IPS-11a (cell line): Measurements from ENCODE around the gene MRPL42.
"Not testable (repeated sequence)": the region's sequence is repeated elsewhere in the genome, so short reads cannot be mapped to it uniquely, and the experiment has no call there.

Experiments
- H3K4me3 ChIP-seq: one replicate; pipeline ENCODE4 v1.5.1; 2013; ENCODE audit warnings: low read depth, low read length, control low read depth

Gene MRPL42

DNA sequence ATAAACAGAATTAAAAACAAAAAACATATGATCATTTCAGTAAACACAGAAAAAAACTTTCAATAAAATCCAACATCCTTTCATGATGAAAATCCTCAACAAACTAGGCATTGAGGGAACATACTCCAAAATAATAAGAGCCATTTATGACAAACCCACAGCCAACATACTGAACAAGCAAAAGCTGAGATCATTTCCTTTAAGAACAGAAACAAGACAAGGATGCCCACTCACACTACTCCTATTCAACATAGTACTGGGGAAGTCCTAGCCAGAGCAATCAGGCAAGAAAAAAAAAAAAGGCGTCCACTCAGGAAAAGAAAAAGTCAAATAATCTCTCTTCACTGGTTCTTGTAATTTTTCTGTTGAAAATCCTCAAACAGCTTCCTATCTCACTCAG lies 30.1 kb downstream of the MRPL42 start:
- H3K4me3 ChIP-seq, result no peak overlapping the region

DNA sequence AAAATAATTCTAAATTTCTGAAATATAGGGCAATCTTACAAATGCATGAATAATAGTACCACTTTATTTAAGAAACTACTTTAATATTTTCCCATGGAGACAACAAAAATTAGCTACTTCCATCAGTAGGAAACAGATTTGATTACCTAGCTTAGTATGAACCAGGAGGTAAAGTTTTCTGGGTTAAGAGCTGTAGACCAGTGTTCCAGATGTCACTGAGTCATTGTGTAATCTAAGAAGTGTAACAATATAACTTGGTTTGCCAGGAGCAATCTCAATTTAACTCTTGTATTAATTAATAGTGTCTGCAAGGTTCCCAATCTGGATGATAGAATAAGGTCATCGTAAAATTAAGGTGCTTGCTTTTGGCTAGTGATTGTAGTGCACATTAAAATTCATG lies 31.5 kb downstream of the MRPL42 start:
- not testable (repeated sequence) for H3K4me3 ChIP-seq

DNA sequence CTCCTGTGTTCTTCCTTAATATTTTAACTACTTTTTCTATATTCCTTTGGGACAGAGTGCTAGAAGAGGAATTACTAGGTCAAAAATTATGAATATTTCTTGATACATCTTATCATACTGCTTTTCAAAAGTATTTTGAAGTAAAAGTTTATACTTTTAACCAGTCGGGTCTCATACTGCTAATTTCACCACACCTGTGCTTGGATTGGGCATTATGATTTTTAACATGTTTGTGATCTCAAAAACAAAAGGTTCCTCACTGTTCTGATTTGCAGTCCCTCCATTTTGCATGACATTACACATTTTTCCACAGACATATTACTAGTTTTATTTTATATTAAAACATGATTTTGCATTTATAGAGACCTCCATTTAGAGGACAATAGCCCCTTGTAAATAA lies 32.9 kb downstream of the MRPL42 start:
- no peak overlapping the region for H3K4me3 ChIP-seq

DNA sequence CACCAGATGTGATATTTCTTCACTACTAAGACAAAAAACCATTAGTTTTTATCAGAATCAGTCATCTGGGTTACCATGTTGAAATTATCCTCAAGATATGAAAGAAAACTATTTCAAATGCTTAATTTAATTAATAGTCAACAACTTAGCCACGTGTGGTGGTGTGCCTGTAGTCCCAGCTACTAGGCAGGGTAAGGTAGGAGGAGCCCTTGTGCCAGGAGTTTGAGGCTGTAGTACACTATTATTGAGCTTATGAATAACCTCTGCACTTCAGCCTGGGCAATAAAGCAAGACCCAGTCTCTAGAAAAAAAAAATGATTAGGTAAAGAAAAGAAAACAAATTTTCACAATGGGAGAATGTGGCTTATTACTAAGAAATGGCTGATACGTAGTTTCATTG lies 33.4 kb downstream of the MRPL42 start:
- no peak overlapping the region for H3K4me3 ChIP-seq

DNA sequence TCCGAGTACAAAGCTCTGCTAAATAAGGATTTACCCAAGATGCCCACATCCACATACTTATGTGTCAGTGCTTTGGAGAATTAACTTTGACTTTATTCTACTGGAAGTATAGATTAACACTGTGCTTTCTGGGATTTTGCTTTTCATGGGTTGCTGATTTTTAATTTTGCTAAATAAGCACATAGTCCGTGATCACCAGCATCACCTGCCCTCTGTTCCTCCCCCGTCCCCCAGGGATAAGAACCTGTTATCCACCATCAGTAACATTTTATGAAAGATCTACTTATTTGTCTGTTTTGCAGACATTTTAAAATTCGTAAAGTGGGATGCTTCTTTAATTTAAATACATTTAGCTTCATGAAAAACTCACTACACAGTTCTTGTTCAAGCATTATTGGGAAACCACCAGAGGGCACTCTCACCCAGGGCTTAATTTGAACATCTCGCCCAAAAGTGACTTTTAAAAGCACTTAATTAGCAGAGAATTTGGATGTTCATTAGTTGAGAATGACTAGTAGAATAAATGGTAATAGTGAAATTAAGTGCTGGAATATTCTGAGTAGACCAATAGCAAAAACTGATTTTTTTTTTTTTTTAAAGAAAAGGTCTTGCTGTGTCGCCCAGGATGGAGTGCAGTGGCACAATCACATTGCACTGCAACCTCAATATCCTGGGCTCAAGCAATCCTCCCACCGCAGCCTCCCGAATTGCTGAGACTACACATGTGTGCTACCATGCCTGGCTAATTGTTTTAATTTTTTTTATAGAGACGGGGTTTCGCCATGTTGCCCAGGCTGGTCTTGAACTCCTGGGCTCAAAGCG lies 35.7 kb downstream of the MRPL42 start:
- H3K4me3 ChIP-seq, result no peak overlapping the region

DNA sequence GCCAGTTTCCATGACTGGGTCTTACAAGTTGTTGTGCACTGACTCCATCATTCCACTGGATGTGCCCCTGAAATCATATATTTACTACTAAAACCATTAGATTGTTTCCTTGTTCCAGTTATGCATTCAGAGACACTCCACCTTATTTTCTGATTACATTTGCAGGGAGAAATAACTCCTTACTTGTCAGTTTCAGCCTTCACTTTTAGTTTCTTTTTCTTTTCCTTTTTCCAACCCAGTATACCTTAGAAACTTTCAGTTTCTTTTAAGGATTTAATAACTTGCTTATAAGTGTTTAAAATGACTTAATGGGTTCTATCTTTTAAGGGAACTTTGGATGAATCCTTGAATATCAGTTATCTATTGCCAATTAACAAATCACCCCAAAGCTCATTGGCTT lies 39.9 kb downstream of the MRPL42 start:
- no peak overlapping the region for H3K4me3 ChIP-seq

DNA sequence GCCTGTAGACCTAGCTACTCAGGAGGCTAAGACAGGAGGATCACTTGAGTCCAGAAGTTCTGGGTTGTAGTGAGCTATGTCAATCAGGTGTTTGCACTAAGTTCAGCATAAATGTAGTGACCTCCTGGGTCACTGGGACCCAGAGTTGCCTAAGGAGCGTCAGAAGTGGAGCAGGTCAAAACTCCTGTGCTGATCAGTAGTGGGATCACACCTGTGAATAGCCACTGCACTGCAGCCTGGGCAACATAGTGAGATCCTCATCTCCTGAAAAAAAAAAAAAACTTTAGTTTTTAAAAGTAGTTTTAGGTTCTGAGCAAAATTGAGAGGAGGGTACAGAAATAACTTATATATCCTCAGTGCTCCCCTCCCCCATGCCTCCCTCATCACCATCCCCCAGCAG lies 42.2 kb downstream of the MRPL42 start:
- no peak overlapping the region for H3K4me3 ChIP-seq

DNA sequence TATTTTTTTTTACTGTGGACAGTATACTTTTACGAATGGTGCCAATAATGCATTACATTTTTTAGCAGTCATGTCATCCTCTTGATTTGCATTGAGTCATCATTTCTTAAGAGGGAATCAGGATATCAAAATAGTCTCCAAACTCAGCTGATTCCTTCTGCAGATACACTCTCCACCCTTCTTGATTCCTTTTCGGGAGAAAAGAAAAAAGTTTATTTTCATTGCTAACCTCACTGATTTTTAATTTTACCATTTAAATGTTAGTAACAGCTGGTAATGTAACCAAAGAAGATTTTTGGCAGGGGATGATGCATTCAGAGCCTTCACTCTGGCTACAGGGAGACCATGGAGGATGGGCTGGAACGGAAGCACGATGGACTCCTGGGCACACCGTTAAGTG lies 47.5 kb downstream of the MRPL42 start:
- no peak overlapping the region for H3K4me3 ChIP-seq

DNA sequence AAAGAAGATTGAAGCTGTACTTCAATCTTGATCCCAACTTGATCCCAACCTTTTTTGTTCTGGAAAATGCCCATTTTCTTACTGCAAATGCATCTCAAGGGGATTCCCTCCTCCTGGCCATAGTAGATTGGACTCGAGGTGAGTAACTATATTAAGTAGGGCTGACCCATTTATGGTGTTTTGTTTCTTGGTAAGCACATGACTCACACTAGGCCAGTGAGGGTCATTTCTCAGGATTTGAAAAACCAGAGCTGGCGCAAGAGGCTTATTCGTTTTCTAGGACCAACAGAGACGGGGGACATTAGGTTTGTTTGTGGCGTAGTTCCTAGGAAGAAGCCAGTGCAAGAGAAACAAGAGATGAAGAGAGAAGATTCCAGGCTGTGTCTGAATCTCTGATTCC lies 51.4 kb downstream of the MRPL42 start:
- H3K4me3 ChIP-seq, result no peak overlapping the region

DNA sequence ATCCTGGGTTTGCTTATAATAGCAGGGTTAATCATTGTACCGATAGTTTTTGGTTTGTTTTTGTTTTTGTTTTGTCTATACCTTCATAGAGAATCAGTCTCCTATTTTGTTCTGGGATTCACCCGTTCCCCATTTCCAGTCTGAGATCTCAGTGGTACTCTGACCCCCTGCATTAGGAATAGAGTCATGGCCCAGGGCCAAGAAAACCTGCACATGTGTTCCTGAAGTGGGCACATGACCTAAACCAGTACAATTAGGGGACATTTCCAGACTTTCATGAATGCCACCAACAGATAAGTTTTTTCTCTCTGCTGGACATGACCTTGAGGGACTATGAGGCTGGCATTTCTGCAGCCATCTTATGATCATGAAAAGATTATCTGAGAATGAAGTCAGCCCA lies 52.5 kb downstream of the MRPL42 start:
- H3K4me3 ChIP-seq, result no peak overlapping the region

DNA sequence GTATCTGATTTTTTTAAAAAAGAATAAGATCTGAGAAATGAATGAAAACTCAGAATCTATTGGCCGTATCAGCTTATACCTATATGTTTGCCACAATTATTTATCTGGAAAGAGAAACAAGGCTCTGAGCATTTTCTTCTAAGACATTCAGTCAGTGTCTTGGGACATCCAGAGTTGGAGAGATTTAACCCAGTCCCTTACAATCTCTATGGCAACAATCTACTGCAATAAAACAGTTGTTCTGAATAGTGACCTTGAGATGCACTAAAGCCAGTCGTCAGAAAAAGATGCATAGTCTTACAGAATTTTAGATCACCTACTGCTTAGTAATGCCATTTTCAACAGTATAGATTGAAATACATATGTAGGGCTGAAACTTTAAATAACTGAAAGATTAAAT lies 53.1 kb downstream of the MRPL42 start:
- no peak overlapping the region for H3K4me3 ChIP-seq

DNA sequence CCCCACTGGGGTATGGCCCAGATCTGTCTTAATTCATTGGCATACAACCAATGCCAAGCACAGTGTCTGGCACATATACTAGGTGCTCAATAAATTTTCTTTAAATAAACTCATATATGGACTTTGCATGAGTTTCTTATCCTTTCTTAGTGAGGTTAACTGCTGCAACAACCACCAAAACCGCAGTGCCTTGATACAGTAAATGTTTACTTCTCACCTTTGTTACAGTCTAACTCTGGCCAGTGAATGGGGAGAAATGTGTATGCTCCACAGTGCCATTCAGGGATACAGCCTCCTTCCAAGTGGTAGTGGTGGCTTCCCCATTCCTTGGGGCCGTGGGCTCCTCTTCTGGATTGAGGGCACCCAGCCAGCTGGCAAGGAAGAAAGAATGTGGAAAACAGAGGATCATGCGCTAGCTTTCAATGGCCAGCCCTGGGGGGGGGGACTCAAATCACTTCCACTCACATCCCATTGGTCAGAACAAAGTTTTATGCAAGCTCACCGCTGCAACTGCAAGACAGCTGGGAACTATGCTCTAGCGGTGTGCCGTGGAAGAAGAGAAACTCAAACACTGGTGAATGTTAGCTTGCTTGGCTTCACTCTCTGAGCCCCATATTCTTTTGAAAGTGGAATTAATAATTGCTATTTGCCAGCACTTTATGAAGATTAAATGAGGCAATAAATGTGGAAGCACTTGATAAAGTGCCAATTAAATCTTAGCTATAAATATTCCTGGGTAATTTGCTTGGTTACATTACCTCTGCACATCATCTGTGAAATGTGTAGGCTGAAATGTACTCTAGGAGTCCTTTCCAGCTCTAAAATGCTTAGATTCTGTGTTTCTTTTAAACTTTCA lies 54.1 kb downstream of the MRPL42 start:
- no peak overlapping the region for H3K4me3 ChIP-seq

DNA sequence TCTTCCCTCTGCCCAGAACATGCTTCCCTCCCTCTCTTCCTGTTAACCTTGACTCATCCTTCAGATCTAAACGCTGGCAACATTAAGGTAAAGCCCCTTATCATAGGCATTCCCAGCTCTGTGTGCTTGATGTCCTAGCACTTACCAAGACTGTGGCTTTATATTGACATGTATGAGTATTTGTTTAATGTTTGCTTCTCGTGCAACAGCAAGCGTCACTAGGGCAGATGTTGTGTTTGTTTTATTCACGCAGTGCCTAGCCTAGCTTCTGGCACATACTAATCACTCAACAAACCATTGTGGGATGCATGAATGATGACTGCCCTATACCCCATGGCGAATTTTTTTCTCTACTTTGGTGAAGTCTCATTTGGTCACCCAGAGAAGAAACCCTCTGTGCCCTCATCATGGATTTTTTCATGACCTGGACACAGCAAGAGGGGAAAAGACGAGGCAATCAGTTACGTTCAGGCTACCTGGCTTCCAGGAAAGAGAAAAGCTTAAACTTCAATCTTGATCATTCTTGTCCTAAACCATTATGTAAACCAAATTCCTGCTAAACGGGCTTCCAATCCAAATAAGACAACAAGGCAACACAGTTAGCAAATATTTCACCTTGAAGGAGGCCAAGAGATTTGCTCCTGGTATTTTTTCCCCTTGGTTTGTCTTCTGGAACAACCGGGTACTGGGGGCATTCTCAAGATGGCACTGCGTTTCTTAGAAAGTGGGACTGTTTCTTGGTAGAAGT lies 57.2 kb downstream of the MRPL42 start:
- no peak overlapping the region for H3K4me3 ChIP-seq

DNA sequence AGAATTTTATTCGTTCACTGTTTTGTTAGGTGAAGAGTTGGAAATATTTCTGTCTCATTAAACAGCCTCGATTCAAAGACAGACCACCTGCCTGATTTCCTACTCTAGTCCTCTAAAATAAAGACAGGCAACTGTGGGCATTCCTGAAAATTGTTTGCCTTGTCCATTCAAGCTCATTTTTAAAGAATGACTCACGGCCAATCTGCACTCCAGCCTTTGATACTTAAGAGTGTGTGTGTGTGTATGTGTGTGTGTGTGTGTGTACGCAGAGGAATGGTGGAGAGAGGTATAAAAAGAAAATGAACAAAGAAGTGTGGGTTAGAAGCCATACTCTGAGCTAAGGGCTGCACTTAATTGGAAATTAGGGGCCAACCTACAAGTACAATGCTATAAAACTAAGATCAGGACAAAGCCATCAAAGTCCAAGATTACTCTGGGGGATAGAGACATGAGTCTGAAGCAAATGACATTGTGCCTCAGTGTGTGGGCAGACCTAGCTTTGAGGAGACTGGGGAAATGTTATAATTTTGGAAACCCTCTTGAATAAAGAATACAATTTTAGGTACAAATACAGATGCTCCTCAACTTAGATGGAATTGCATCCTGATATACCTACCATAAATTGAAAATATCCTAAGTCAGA lies 59.6 kb downstream of the MRPL42 start:
- H3K4me3 ChIP-seq, result no peak overlapping the region

DNA sequence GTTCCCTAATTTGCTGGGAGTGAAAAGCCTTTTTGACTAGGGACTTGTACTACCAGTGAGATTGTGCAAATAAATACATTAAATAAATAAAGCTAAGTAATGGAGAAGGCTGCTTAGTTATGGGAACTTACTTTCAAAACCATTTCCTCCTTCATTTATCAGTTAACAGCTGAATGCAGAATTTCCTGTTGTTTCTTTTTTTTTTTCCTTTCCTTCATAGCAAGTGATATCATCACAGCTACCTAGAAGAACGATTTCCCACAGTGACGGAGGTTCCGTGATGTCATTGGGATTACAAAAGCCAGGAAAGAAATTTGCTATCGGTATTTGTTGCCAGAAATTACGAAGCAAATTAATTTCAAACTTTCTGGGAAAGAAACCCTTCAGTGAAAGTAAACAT lies 63.0 kb downstream of the MRPL42 start:
- H3K4me3 ChIP-seq, result no peak overlapping the region

DNA sequence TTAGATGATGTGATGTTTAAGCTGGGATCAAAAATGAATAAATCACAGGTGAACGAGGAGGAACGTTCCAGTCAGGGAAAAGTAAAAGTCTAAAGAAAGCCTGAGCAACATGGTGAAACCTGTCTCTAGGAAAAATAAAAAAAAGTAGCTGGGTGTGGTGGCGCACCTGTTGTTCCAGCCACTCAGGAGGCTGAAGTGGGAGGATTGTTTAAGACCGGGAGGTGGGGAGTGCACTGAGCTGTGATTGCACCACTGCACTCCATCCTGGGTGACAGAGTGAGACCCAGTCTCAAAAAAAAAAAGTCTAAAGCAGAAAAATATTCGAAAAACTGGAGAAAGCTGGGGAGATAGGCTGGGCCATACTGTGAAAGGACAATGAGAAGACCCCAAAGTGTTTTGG lies 66.0 kb downstream of the MRPL42 start:
- H3K4me3 ChIP-seq, result no peak overlapping the region

DNA sequence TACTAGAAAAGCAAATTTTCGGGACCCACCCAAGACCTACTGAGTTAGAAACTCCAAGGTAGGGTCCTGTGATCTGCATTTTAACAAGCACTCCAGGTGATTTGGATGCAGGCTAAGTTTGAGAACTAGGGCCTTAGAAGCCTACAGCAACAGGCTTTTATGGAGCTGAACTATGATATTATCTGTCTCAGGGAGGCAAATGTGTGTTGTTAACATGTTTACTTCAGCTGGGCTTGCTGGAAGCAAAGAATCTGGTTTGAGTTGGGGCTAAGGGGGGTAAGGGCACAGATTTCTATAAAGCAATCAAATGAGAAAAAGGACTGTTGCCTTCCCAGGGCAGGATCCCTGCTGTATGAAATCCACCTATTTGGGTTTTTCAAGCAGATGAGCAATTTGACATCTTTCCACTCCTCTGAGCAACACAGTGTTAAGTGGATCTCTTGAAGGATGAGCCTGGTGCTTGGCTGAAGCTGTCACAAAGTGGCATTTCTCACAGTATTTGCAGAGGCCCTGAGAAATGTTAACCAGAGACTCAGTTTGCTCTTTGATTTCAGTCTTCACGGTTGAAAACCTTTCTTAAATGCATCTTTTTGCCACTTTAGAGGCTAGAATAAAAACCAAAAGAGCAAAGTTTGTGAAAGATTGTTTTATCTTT lies 68.9 kb downstream of the MRPL42 start:
- no peak overlapping the region for H3K4me3 ChIP-seq

DNA sequence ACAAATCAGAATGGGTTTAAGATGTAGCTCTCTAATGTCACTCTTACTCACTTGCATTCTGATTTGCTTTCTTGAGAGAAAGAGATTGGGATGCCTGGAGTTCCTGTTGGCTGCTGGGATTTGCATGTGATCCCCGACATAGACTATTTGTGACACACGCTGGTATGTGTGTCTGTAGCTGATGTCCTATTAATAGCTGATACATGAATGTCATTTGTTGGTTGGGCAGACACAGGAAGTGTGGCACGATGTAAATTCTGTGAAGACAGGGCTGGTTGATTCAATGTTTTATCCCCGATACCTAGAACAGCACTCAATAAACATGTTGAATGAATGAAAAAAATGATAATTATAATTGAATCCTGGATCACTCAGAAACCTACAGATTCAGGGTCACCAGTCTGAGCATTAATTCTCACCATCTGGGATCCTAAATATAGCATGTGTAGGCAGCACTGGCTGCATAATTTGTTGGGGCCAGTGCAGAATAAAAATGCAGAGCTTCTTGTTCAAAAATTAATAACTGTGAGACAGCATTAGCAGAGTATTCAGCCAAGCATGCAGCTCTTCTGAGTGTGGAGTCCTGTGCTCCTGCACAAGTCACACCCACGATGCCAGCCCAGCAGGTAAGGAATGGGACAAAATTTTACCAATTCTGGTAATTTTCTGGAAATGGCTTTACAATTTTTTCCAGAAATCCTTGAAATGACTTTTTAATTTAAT lies 69.6 kb downstream of the MRPL42 start:
- no peak overlapping the region for H3K4me3 ChIP-seq

DNA sequence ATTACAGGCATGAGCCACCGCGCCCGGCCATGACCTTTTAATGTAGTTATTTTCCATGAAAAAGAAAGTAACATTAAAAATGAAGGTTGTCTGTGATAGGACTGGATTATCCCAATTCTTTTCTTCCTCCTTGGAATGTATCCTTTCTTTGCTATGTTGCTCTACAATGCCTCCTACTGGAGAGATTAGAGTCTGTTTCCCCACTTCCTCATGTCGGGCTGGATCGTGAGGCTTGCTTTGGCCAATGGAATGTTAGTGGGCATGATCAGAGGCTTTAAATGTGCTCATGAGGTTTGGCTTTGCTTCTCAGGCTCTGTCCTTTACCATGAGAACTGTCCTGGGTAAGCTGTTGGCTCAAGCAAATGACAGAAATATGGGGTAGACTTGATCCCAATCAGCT lies 70.5 kb downstream of the MRPL42 start:
- no peak overlapping the region for H3K4me3 ChIP-seq

DNA sequence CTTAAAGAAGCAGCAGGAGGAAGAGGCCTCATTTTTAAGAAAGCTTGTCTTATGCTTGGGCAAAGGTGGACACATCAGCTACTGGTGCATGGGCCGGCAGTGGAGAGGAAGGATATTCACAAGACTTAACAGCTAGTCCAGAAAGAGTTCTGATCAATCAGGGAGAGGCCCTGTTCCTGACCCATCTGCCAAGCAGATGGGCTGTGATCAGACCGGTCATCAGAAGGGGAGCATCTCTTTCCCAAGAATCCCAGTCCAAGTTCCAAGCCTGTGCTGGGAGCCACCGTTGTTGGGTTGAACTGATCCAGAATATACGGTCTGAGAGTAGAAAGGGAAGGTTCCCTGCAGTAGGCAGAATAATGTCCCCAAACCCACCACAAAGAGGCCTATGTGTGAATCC lies 72.5 kb downstream of the MRPL42 start:
- H3K4me3 ChIP-seq, result no peak overlapping the region
